OCI-LY1 (cell line): Measurements from ENCODE around the gene UTRN.

Experiments used
- H2AFZ ChIP-seq: fragments of 200-600 bp; sonication (generic), shearing (Covaris generic); 2 replicates; pipeline ENCODE4 v1.6.0; 2014; ENCODE audit warnings: antibody characterized with exemption, mild to moderate bottlenecking, low read length
- H3F3A ChIP-seq: fragments of 200-600 bp; sonication (generic), shearing (Covaris generic); 2 replicates; pipeline ENCODE4 v1.6.0; 2014; ENCODE audit warnings: mild to moderate bottlenecking, antibody characterized with exemption, low read length, moderate library complexity; ENCODE audit not compliant: insufficient read depth
- H3K27ac ChIP-seq: fragments of 200-600 bp; sonication (generic); 2 replicates; pipeline ENCODE4 v1.5.1; 2014; ENCODE audit warnings: low read length, mixed run types, mild to moderate bottlenecking, low read depth; ENCODE audit not compliant: poor library complexity, severe bottlenecking
- H3K27me3 ChIP-seq: fragments of 200-600 bp; sonication (generic); 2 replicates; pipeline ENCODE4 v1.6.0; 2014; ENCODE audit warnings: antibody characterized with exemption, mild to moderate bottlenecking, low read length, moderate library complexity; ENCODE audit not compliant: insufficient read depth
- H3K36me3 ChIP-seq: fragments of 200-600 bp; sonication (generic); 2 replicates; pipeline ENCODE4 v1.6.1; 2014; ENCODE audit warnings: mild to moderate bottlenecking, antibody characterized with exemption, low read length, moderate library complexity, mixed read lengths; ENCODE audit not compliant: insufficient read depth
- H3K4me1 ChIP-seq: fragments of 200-600 bp; sonication (generic); 2 replicates; pipeline ENCODE4 v1.5.1; 2014; ENCODE audit warnings: mild to moderate bottlenecking, low read length, moderate library complexity; ENCODE audit not compliant: insufficient read depth, severe bottlenecking
- H3K4me2 ChIP-seq: fragments of 200-600 bp; sonication (generic), shearing (Covaris generic); 2 replicates; pipeline ENCODE4 v1.6.1; 2014; ENCODE audit warnings: low read length
- H3K4me3 ChIP-seq: fragments of 200-600 bp; sonication (generic); 2 replicates; pipeline ENCODE4 v1.5.1; 2014; ENCODE audit warnings: low read length, low read depth, mild to moderate bottlenecking, mixed read lengths; ENCODE audit not compliant: poor library complexity, severe bottlenecking
- H3K79me2 ChIP-seq: fragments of 200-600 bp; shearing (Covaris generic); 2 replicates; pipeline ENCODE4 v1.6.1; 2016; ENCODE audit warnings: mixed run types, low read length, mixed read lengths; ENCODE audit not compliant: insufficient read depth
- H3K9ac ChIP-seq: fragments of 200-600 bp; sonication (generic), shearing (Covaris generic); 2 replicates; pipeline ENCODE4 v1.6.1; 2014; ENCODE audit warnings: mild to moderate bottlenecking, low read length, mixed read lengths
- H3K9me2 ChIP-seq: fragments of 200-600 bp; sonication (generic), shearing (Covaris generic); 2 replicates; pipeline ENCODE4 v1.6.1; 2014; ENCODE audit warnings: low read depth, mild to moderate bottlenecking, low read length, mixed read lengths
- H3K9me3 ChIP-seq: fragments of 200-600 bp; shearing (Covaris generic); 2 replicates; pipeline ENCODE4 v1.6.1; 2014; ENCODE audit warnings: low read length, mixed read lengths
- H4K20me1 ChIP-seq: fragments of 200-600 bp; sonication (generic), shearing (Covaris generic); 2 replicates; pipeline ENCODE4 v1.6.0; 2016; ENCODE audit warnings: mild to moderate bottlenecking, low read length; ENCODE audit not compliant: insufficient read depth
- EZH2 ChIP-seq: fragments of 200-600 bp; sonication (generic), shearing (Covaris generic); IDR thresholded peaks from 2 replicates; pipeline ENCODE4 v1.8.0; 2017; ENCODE audit warnings: borderline replicate concordance, mixed run types, mild to moderate bottlenecking, antibody characterized with exemption, low read length, moderate library complexity, mixed read lengths
- TF ChIP-seq, protein P1 (sequence below): fragments of 200-600 bp; sonication (generic), shearing (Covaris generic); IDR thresholded peaks from 2 replicates; pipeline ENCODE4 v1.5.1; 2017; ENCODE audit warnings: mild to moderate bottlenecking, antibody characterized with exemption, low read length, moderate library complexity, mixed read lengths

UTRN gene

DNA sequence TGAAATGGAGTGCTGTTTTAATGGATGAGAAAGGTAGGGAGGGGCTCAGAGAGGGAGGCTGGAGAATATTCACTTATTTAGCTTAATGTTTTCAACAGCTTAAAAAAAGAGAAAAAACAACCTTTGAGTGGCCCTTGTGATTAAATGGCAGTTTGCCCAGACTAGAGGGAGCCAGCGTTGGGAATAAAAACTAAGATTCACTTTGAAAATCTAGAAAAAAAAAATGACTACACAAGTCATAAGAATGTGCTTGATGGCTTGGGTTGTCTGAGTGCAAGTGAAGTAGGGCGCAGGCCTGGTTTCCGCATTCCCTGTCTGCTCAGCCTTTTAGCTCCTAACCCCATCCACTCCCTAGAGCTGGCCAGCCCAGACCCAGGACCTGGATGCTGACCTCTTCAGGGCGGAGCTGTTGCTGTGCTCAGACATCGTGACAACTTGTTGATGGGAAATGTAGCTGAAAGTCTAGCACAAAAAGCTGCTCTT is 28.9 kb downstream of the UTRN start:
- Histone ChIP-seq H3K4me2 (no peak overlapping the region), H3K4me3 (no peak overlapping the region), H3K9ac (no peak overlapping the region), H2AFZ (no peak overlapping the region), H3K36me3 (no peaks in the 10 kb centered on the region), H3F3A (no peaks in the 10 kb centered on the region), H3K27ac (no peak overlapping the region), H4K20me1 (no peaks in the 10 kb centered on the region), H3K9me3 (no peaks in the 10 kb centered on the region), H3K79me2 (no peaks in the 10 kb centered on the region), H3K4me1 (no peaks in the 10 kb centered on the region), H3K27me3 (no peaks in the 10 kb centered on the region), H3K9me2 (no peaks in the 10 kb centered on the region)
- TF ChIP-seq EZH2, result no peak
- TF ChIP-seq, protein P1, sequence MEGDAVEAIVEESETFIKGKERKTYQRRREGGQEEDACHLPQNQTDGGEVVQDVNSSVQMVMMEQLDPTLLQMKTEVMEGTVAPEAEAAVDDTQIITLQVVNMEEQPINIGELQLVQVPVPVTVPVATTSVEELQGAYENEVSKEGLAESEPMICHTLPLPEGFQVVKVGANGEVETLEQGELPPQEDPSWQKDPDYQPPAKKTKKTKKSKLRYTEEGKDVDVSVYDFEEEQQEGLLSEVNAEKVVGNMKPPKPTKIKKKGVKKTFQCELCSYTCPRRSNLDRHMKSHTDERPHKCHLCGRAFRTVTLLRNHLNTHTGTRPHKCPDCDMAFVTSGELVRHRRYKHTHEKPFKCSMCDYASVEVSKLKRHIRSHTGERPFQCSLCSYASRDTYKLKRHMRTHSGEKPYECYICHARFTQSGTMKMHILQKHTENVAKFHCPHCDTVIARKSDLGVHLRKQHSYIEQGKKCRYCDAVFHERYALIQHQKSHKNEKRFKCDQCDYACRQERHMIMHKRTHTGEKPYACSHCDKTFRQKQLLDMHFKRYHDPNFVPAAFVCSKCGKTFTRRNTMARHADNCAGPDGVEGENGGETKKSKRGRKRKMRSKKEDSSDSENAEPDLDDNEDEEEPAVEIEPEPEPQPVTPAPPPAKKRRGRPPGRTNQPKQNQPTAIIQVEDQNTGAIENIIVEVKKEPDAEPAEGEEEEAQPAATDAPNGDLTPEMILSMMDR, result no peak

DNA sequence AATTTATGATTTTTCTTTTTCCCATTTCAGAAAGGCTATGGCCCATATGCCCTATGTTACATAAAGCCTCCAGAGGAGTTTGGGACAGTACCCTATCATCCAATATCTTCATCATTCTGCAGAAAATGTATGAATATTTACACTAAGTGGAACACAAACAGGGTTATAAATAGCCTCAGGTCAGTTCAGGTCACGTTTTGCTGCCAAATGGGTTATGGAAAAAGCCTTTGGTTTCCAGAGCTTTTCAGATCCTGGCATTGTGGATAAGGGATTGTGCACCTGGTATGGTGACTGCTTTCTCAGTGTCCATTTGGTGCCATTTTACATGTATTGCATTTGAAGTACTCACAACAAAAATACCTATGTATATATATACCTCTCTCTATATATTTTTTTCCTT is 29.4 kb downstream of the UTRN start:
- TF ChIP-seq, protein P1, result no peak
- TF ChIP-seq EZH2, result no peak
- Histone ChIP-seq H3K27me3 (no peaks in the 10 kb centered on the region), H3K36me3 (no peaks in the 10 kb centered on the region), H3K79me2 (no peaks in the 10 kb centered on the region), H3F3A (no peaks in the 10 kb centered on the region), H3K9me3 (no peaks in the 10 kb centered on the region), H4K20me1 (no peaks in the 10 kb centered on the region), H3K4me3 (no peak overlapping the region), H2AFZ (no peak overlapping the region), H3K9me2 (no peaks in the 10 kb centered on the region), H3K9ac (no peak overlapping the region), H3K4me2 (no peak overlapping the region), H3K4me1 (no peaks in the 10 kb centered on the region), H3K27ac (no peak overlapping the region)

DNA sequence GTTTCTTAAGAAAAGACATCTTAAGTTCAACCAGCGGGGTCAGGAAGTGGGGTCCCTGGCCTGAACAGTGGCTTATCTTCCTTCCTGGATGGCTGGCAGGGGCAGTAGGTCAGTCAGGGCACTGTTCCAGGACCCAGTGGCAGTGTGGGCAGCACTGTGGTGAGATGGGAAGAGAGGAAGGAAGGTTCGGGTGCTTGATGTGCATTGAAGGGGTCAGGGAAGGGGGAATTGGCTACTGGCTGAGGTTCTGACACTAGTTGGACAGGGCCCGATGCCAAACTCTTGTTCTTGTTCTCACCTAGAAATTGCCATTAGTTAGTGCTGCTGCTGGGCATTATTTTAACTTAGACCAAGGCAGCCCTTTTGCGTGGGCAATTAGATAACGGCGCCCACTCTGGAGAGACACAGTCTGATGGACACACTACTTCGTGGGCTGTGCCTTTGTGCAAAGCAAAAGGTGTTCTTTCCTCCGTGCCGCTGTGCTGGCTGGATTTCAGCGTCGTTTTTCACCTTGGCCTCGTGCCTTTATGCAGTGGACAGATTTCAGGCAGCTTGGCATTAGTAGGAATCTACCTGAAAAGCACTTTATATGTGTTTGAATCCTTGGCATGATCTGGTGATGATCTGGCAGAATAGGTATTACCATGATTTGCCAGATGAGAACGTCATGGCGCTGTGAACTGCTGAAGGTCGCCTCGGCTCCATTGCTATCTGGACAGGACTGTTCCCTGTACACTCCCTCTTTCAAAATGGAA is 30.3 kb downstream of the UTRN start:
- Histone ChIP-seq H3F3A (no peaks in the 10 kb centered on the region), H3K4me3 (no peak overlapping the region)
- no peak for TF ChIP-seq EZH2
- TF ChIP-seq, protein P1, result no peak

More for the DNA sequence above, 30.3 kb downstream of the UTRN start:
- Histone ChIP-seq H3K4me2 (no peak overlapping the region), H3K36me3 (no peaks in the 10 kb centered on the region), H3K27ac (no peak overlapping the region), H4K20me1 (no peaks in the 10 kb centered on the region), H3K79me2 (no peaks in the 10 kb centered on the region), H3K27me3 (no peaks in the 10 kb centered on the region), H3K4me1 (no peaks in the 10 kb centered on the region), H2AFZ (no peak overlapping the region), H3K9me2 (no peaks in the 10 kb centered on the region), H3K9me3 (no peaks in the 10 kb centered on the region), H3K9ac (no peak overlapping the region)
